Sigmoid colon (tissue), 4 donors: Measurements from ENCODE around the gene CUX1.

ENCODE experiments used
- POLR2A ChIP-seq, 2 donors: fragments of 450-650 bp; IDR thresholded peaks; one replicate each; pipeline ENCODE4 v1.6.1; 2016; ENCODE audit warnings: antibody characterized with exemption in 2 of 2, mild to moderate bottlenecking in 2 of 2, moderate library complexity in 2 of 2
- POLR2AphosphoS5 ChIP-seq, 4 donors: sonication (generic); formaldehyde crosslinking; IDR thresholded peaks; one replicate each; pipeline ENCODE4 v1.6.1; 2017; ENCODE audit warnings: antibody characterized with exemption in 4 of 4
- TF ChIP-seq, protein P1 (sequence below), 4 experiments: fragments of 450-650 bp in 3 of 4; fragments of 200-600 bp in 1 of 4; IDR thresholded peaks; one replicate each; pipeline ENCODE4 v1.5.1; 2016 to 2019; ENCODE audit warnings: antibody characterized with exemption in 4 of 4, mild to moderate bottlenecking in 3 of 4, moderate library complexity in 2 of 4

- TF ChIP-seq, protein P1, sequence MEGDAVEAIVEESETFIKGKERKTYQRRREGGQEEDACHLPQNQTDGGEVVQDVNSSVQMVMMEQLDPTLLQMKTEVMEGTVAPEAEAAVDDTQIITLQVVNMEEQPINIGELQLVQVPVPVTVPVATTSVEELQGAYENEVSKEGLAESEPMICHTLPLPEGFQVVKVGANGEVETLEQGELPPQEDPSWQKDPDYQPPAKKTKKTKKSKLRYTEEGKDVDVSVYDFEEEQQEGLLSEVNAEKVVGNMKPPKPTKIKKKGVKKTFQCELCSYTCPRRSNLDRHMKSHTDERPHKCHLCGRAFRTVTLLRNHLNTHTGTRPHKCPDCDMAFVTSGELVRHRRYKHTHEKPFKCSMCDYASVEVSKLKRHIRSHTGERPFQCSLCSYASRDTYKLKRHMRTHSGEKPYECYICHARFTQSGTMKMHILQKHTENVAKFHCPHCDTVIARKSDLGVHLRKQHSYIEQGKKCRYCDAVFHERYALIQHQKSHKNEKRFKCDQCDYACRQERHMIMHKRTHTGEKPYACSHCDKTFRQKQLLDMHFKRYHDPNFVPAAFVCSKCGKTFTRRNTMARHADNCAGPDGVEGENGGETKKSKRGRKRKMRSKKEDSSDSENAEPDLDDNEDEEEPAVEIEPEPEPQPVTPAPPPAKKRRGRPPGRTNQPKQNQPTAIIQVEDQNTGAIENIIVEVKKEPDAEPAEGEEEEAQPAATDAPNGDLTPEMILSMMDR (IDR thresholded peaks at IDR 0.05) = no peak
- TF ChIP-seq POLR2A (IDR thresholded peaks at IDR 0.05) (no peak), POLR2AphosphoS5 (IDR thresholded peaks at IDR 0.05) (peak in 2 of 4 donors; percentile 11 to 52)
Measured at GRCh38 chr7:102152672-102153598, 335.5 kb downstream of the CUX1 start.
